H1 (cell line): ENCODE measurements around the gene EPB41L4B. TPM values are rescaled to one million over a fixed set of nuclear protein-coding genes. Genes with fewer than 3 reads are reported as not detected.

ENCODE experiments used
- CTCF ChIA-PET: fragments of 300-600 bp; sonication (Branson Sonifier 250); formaldehyde crosslinking; loops from one replicate; lab custom pipeline; 2021; ENCODE audit not compliant: partially characterized antibody; lab: Charles Lee
- POLR2A ChIA-PET: fragments of 300-600 bp; sonication (Branson Sonifier 250); formaldehyde crosslinking; loops from one replicate; lab custom pipeline; 2021; ENCODE audit warnings: inconsistent platforms; ENCODE audit not compliant: partially characterized antibody; lab: Charles Lee
- DNase-seq, 2 experiments: peaks; one replicate each; pipeline versions ENCODE4 v3.0.0 to v3.0.0-alpha.2; 2010 to 2022; ENCODE audit warnings: low spot score in 2 of 2, low read depth in 1 of 2, mixed read lengths in 1 of 2
- FAIRE-seq: peaks from 2 replicates; lab custom pipeline; 2011; peaks lifted over from hg19 to GRCh38; lab: Jason Lieb, UNC
- H2AFZ ChIP-seq: 2 replicates; pipeline ENCODE4 v1.8.1; 2012; ENCODE audit warnings: low read length, inconsistent platforms
- H2AK5ac ChIP-seq: 2 replicates; pipeline ENCODE4 v1.6.1; 2013; ENCODE audit warnings: low read depth, low read length
- H2BK120ac ChIP-seq: replicated peaks from 2 replicates; pipeline ENCODE3; 2013; ENCODE audit warnings: low read depth, low read length, inconsistent platforms
- H2BK12ac ChIP-seq: 2 replicates; pipeline ENCODE4 v1.6.1; 2013; ENCODE audit warnings: low read depth, low read length
- H2BK15ac ChIP-seq: 2 replicates; pipeline ENCODE4 v1.6.1; 2013; ENCODE audit warnings: low read length
- H2BK20ac ChIP-seq: 2 replicates; pipeline ENCODE4 v1.6.1; 2013; ENCODE audit warnings: low read length
- H2BK5ac ChIP-seq: 2 replicates; pipeline ENCODE4 v1.6.1; 2013; ENCODE audit warnings: low read depth, low read length
- H3K14ac ChIP-seq: 2 replicates; pipeline ENCODE4 v1.6.1; 2013; ENCODE audit warnings: inconsistent platforms; ENCODE audit not compliant: insufficient read length
- H3K18ac ChIP-seq: 2 replicates; pipeline ENCODE4 v1.6.1; 2013; ENCODE audit warnings: low read length; ENCODE audit errors: extremely low read depth
- H3K23ac ChIP-seq: 2 replicates; pipeline ENCODE4 v1.6.1; 2013; ENCODE audit warnings: inconsistent platforms; ENCODE audit not compliant: insufficient read length
- H3K23me2 ChIP-seq: 2 replicates; pipeline ENCODE4 v1.6.1; 2013; ENCODE audit warnings: low read depth, low read length
- H3K27ac ChIP-seq: 2 replicates; pipeline ENCODE4 v1.6.1; 2011; ENCODE audit warnings: low read depth, low read length, inconsistent platforms
- H3K27me3 ChIP-seq, 4 experiments: replicated peaks in 1 of 4; 1 replicate in 1 of 4; 2 replicates in 3 of 4; pipeline versions ENCODE4 v1.6.1 to v1.8.1; 2011 to 2013; ENCODE audit warnings: low read length in 3 of 4, mild to moderate bottlenecking in 3 of 4, inconsistent platforms in 2 of 4, mixed read lengths in 2 of 4, moderate library complexity in 1 of 4; ENCODE audit not compliant: control insufficient read depth in 3 of 4, insufficient read depth in 3 of 4; ENCODE audit errors: extremely low read depth in 1 of 4
- H3K36me3 ChIP-seq, 4 experiments: 2 replicates each; pipeline versions ENCODE4 v1.6.1 to v1.8.1; 2011 to 2013; ENCODE audit warnings: mild to moderate bottlenecking in 4 of 4, low read length in 3 of 4, moderate library complexity in 2 of 4, control low read depth in 1 of 4, inconsistent platforms in 1 of 4; ENCODE audit not compliant: insufficient read depth in 4 of 4, control insufficient read depth in 2 of 4
- H3K4ac ChIP-seq: replicated peaks from 2 replicates; pipeline ENCODE3; 2013; ENCODE audit warnings: low read length, low read depth, mixed read lengths, inconsistent platforms; ENCODE audit not compliant: insufficient read length
- H3K4me1 ChIP-seq, 4 experiments: replicated peaks in 1 of 4; 1 replicate in 1 of 4; 2 replicates in 3 of 4; pipeline versions ENCODE4 v1.6.1 to v1.8.1; 2011 to 2013; ENCODE audit warnings: low read length in 3 of 4, inconsistent platforms in 2 of 4, mixed read lengths in 1 of 4; ENCODE audit not compliant: insufficient read depth in 4 of 4, control insufficient read depth in 3 of 4
- H3K4me2 ChIP-seq, 2 experiments: 2 replicates each; pipeline versions ENCODE4 v1.6.1 to v1.8.1; 2011 to 2013; ENCODE audit warnings: low read depth in 2 of 2, low read length in 2 of 2, control low read depth in 1 of 2, inconsistent platforms in 1 of 2, mild to moderate bottlenecking in 1 of 2; ENCODE audit not compliant: insufficient read depth in 1 of 2
- H3K4me3 ChIP-seq, 4 experiments: fragments of 200-600, 300-600 bp in 1 of 4; sonication (generic), shearing (Covaris generic), sonication (Bioruptor Twin) in 1 of 4; 2 replicates each; pipeline versions ENCODE4 v1.5.1 to v1.8.1; 2011 to 2016; ENCODE audit warnings: low read length in 4 of 4, low read depth in 3 of 4, control low read depth in 2 of 4, inconsistent platforms in 2 of 4, mild to moderate bottlenecking in 2 of 4, mixed read lengths in 1 of 4, moderate library complexity in 1 of 4; ENCODE audit not compliant: insufficient read depth in 2 of 4; ENCODE audit errors: extremely low read depth in 1 of 4
- H3K56ac ChIP-seq: replicated peaks from 2 replicates; pipeline ENCODE3; 2013; ENCODE audit warnings: low read depth, mild to moderate bottlenecking, mixed read lengths, low read length, inconsistent platforms; ENCODE audit not compliant: insufficient read length
- H3K79me1 ChIP-seq: 2 replicates; pipeline ENCODE4 v1.6.1; 2013; ENCODE audit warnings: low read depth, low read length, control low read depth
- H3K79me2 ChIP-seq, 2 experiments: 2 replicates each; pipeline versions ENCODE4 v1.6.1 to v1.8.1; 2012 to 2013; ENCODE audit warnings: low read length in 2 of 2, mild to moderate bottlenecking in 2 of 2, inconsistent platforms in 1 of 2; ENCODE audit not compliant: insufficient read depth in 2 of 2, control insufficient read depth in 1 of 2
- H3K9ac ChIP-seq, 4 experiments: replicated peaks in 1 of 4; 1 replicate in 1 of 4; 2 replicates in 3 of 4; pipeline versions ENCODE4 v1.6.1 to v1.8.1; 2011 to 2013; ENCODE audit warnings: low read depth in 3 of 4, low read length in 3 of 4, control low read depth in 2 of 4, mild to moderate bottlenecking in 2 of 4, moderate library complexity in 2 of 4, inconsistent platforms in 1 of 4; ENCODE audit errors: extremely low read depth in 1 of 4
- H3K9me3 ChIP-seq, 2 experiments: 2 replicates each; pipeline versions ENCODE4 v1.6.1 to v1.8.1; 2012 to 2013; ENCODE audit warnings: mild to moderate bottlenecking in 2 of 2, moderate library complexity in 2 of 2, control low read depth in 1 of 2, inconsistent platforms in 1 of 2, low read depth in 1 of 2, low read length in 1 of 2, mixed read lengths in 1 of 2; ENCODE audit not compliant: insufficient read depth in 2 of 2
- H4K20me1 ChIP-seq, 2 experiments: replicated peaks in 1 of 2; 2 replicates each; pipeline versions ENCODE3 to v1.8.1; 2011 to 2013; ENCODE audit warnings: inconsistent platforms in 2 of 2, low read length in 2 of 2, mild to moderate bottlenecking in 1 of 2; ENCODE audit not compliant: insufficient read depth in 2 of 2, control insufficient read depth in 1 of 2
- H4K5ac ChIP-seq: 2 replicates; pipeline ENCODE4 v1.6.1; 2013; ENCODE audit warnings: low read length, low read depth, mixed read lengths, inconsistent platforms; ENCODE audit not compliant: insufficient read length
- H4K8ac ChIP-seq: 2 replicates; pipeline ENCODE4 v1.8.0; 2013; ENCODE audit warnings: mild to moderate bottlenecking, moderate library complexity, low read length, inconsistent platforms; ENCODE audit not compliant: insufficient read depth; ENCODE audit errors: extremely low read depth
- H4K91ac ChIP-seq: replicated peaks from 2 replicates; pipeline ENCODE3; 2013; ENCODE audit warnings: low read length, mixed read lengths, inconsistent platforms; ENCODE audit not compliant: insufficient read length
- E2F6 ChIP-seq: IDR thresholded peaks from 2 replicates; pipeline ENCODE4 v1.6.1; 2012; ENCODE audit warnings: inconsistent platforms
- KDM5A ChIP-seq: fragments of 200-600 bp; IDR thresholded peaks from 2 replicates; pipeline ENCODE4 v1.7.1; 2012; ENCODE audit warnings: mild to moderate bottlenecking, low read length, inconsistent platforms, mixed read lengths
- WGBS, 2 experiments: shearing (Covaris generic) in 1 of 2; methylation state at CpG; one replicate each; pipeline versions ENCODE4 v1.1.6 to v1.1.7; 2013 to 2015; ENCODE audit warnings: low lambda C conversion rate in 2 of 2, mixed read lengths in 2 of 2, inconsistent platforms in 1 of 2, low coverage in 1 of 2, missing lambda C conversion rate in 1 of 2; ENCODE audit not compliant: insufficient replicate concordance in 2 of 2, insufficient coverage in 1 of 2, insufficient read length in 1 of 2; ENCODE audit errors: extremely low coverage in 1 of 2, missing lambda C conversion rate in 1 of 2; 5-methylcytosine and 5-hydroxymethylcytosine counted together
- polyA plus RNA-seq, 7 experiments: library from polyadenylated mRNA; depleted of rRNA in 3 of 7; stranded (reverse) in 5 of 7; unstranded in 2 of 7; fragments of >200 nt in 5 of 7; fragments of 200-250 nt in 2 of 7; gene quantifications; 1 replicate in 5 of 7; 2 replicates in 1 of 7; 4 replicates in 1 of 7; pipeline versions ENCODE4 v1.2.1 to v1.2.3, GENCODE V29; 2011 to 2013; ENCODE audit warnings: missing spikeins in 2 of 7, mixed read lengths in 2 of 7
- total RNA-seq: library from RNA; stranded (reverse); fragmentation: NEBNext Ultra II Directional; extraction: Animal tissue kit (Norgen Biotek cat#: 25700); gene quantifications from 2 replicates; pipeline ENCODE4 v1.2.1, GENCODE V29; 2021

Gene EPB41L4B
- total and polyA plus RNA-seq, 2 of the 8 experiments (the other 6 are each of a cell fraction or from before 2014, with no cell fraction given), result 11.9 to 25.0 TPM

- Histone ChIP-seq H3K14ac (no peak overlapping the region), H3K9ac (no peak overlapping the region), H4K91ac (no peak overlapping the region), H3K23me2 (no peaks in the 10 kb centered on the region), H3K79me1 (peaks cover 5% of the 10 kb centered on the region; the same call in 1 of the 2 replicates), H2AK5ac (no peak overlapping the region), H3K56ac (no peak overlapping the region), H3K27me3 (no peaks in the 10 kb centered on the region), H3K9me3 (no peaks in the 10 kb centered on the region), H2BK20ac (no peak overlapping the region), H3K4me2 (no peak overlapping the region), H2BK5ac (no peak overlapping the region), H3K36me3 (peaks cover 0 to 11% (median 3%) of the 10 kb centered on the region in 4 experiments; a peak in 5 of 8 replicates), H3K27ac (no peak overlapping the region), H2BK15ac (no peak overlapping the region), H4K8ac (no peak overlapping the region), H3K4me3 (no peak overlapping the region), H2BK12ac (no peak overlapping the region), H3K18ac (no peak overlapping the region), H3K4ac (no peak overlapping the region), H3K4me1 (peaks cover 3 to 6% (median 4%) of the 10 kb centered on the region in 4 experiments), H2BK120ac (no peak overlapping the region), H2AFZ (no peak overlapping the region), H4K20me1 (peaks cover 0 to 1% of the 10 kb centered on the region in 2 experiments), H3K79me2 (no peaks in the 10 kb centered on the region), H3K23ac (no peak overlapping the region), H4K5ac (no peak overlapping the region)
- DNase-seq, result no peak
- ChIA-PET POLR2A (no interaction called here), CTCF (interaction anchor here (1.5 to 3.5 kb wide), 2 partner anchors 12 to 63 kb away, joined by 4 to 21 read pairs; no protein-coding TSS in a partner anchor)
- FAIRE-seq, result no peak
- WGBS, 2 experiments, result 91% methylated on average over 10 of the region's 10 CpGs; no CpG with 5 or more reads in 1 of the 2 experiments
- TF ChIP-seq KDM5A (no peak), E2F6 (no peak)
Measured at GRCh38 chr9:109256336-109256735, 64.5 kb downstream of the EPB41L4B start.
